HG03575 (cell line): ENCODE data around the gene CD276.
"Not testable (repeated sequence)": the region's sequence is repeated elsewhere in the genome, so short reads cannot be mapped to it uniquely, and the experiment has no call there.

ENCODE experiments used
- ATAC-seq: cut with Tn5 transposase; IDR thresholded peaks from one replicate; pipeline ENCODE4 v1.9.1; 2021; ENCODE audit not compliant: unreplicated experiment, insufficient number of reproducible peaks, low FRiP score; ENCODE audit errors: extremely low read depth

Gene CD276

GRCh38 chr15:73683777-73684580 lies at the start of gene CD276:
TSS of gene CD276 (plus strand) at chr15:73684383. CDS start at chr15:73699640, 15,257 bp downstream.
- ATAC-seq, result no peak

- no peak for ATAC-seq
Observed at GRCh38 chr15:73637527-73637926, 46.7 kb upstream of the CD276 start.

- ATAC-seq, result not testable (repeated sequence)
Observed at GRCh38 chr15:73639464-73639863, 44.7 kb upstream of the CD276 start.

GRCh38 chr15:73647259-73648013 lies 36.7 kb upstream of the CD276 start:
- no peak for ATAC-seq

- no peak for ATAC-seq
Observed at GRCh38 chr15:73648014-73648295, 36.2 kb upstream of the CD276 start.

GRCh38 chr15:73650416-73651126 lies 33.6 kb upstream of the CD276 start:
- no peak for ATAC-seq

GRCh38 chr15:73654659-73655058 lies 29.5 kb upstream of the CD276 start:
- no peak for ATAC-seq

- ATAC-seq, result no peak
Observed at GRCh38 chr15:73655724-73656123, 28.5 kb upstream of the CD276 start.

- ATAC-seq, result no peak
Observed at GRCh38 chr15:73658645-73659044, 25.5 kb upstream of the CD276 start.

GRCh38 chr15:73660455-73660854 lies 23.7 kb upstream of the CD276 start:
- no peak for ATAC-seq

- no peak for ATAC-seq
Observed at GRCh38 chr15:73674587-73674986, 9.6 kb upstream of the CD276 start.

GRCh38 chr15:73677146-73677607 lies 7.0 kb upstream of the CD276 start:
- no peak for ATAC-seq

- ATAC-seq, result no peak
Observed at GRCh38 chr15:73677733-73678132, 6.5 kb upstream of the CD276 start.

- no peak for ATAC-seq
Observed at GRCh38 chr15:73678498-73678897, 5.7 kb upstream of the CD276 start.

- no peak for ATAC-seq
Observed at GRCh38 chr15:73679180-73679579, 5.0 kb upstream of the CD276 start.

GRCh38 chr15:73679964-73680363 lies 4.2 kb upstream of the CD276 start:
- ATAC-seq, result no peak

- no peak for ATAC-seq
Observed at GRCh38 chr15:73680549-73680948, 3.6 kb upstream of the CD276 start.

- no peak for ATAC-seq
Observed at GRCh38 chr15:73681063-73681462, 3.1 kb upstream of the CD276 start.

GRCh38 chr15:73681856-73682599 lies 2.2 kb upstream of the CD276 start:
- ATAC-seq, result no peak
